Kidney capillary endothelial cell (primary cell): ENCODE results near the gene C2orf42.
A peak's percentile ranks its signal among the peaks of the same experiment; 100 is the strongest.
"Not testable (repeated sequence)": the region's sequence is repeated elsewhere in the genome, so short reads cannot be mapped to it uniquely, and the experiment has no call there.

Source experiments
- DNase-seq: peaks from one replicate; pipeline ENCODE4 v3.0.0-alpha.2; 2018; ENCODE audit warnings: low spot score

C2orf42 gene

GRCh38 chr2:70131344-70132143 lies 59.3 kb downstream of the C2orf42 start:
- DNase-seq: not testable (repeated sequence)

- no peak for DNase-seq
These were observed 62.8 kb downstream of the C2orf42 start for GRCh38 chr2:70128005-70128404.

DNA sequence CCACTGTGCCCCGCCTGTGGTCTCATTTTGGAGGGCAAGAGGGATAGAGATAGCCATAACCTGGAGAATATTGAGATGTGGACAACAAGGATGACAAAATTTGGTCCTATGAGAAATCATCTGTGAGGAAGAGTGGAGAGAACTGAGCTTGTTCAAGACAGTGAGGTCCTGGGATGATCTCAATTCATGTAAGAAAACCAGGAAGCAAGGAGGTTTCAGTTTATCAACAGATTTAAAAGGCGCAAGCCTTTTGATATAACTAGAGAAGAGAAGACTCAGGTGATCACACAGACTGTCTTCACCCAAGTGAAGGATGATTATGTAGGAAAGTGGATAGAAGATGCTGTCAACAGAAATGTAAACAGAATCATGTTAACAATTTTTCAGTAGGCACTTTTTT lies 64.4 kb downstream of the C2orf42 start:
- no peak for DNase-seq

DNA sequence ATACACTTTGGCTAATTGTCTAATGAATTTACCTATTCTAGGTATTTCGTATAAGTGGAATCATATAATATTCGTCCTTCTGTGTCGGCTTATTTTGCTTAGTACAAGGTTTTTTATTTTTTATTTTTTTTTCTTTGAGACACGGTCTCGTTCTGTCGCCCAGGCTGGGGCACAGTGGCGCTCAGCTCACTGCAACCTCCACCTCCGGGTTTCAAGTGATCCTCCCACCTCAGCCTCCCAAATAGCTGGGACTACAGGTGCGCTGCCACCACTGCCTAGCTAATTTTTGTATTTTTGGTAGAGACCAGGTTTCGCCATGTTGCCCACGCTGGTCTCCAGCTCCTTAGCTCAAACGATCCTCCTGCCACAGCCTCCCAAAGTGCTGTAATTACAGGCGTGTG lies 65.3 kb downstream of the C2orf42 start:
- no peak for DNase-seq

DNA sequence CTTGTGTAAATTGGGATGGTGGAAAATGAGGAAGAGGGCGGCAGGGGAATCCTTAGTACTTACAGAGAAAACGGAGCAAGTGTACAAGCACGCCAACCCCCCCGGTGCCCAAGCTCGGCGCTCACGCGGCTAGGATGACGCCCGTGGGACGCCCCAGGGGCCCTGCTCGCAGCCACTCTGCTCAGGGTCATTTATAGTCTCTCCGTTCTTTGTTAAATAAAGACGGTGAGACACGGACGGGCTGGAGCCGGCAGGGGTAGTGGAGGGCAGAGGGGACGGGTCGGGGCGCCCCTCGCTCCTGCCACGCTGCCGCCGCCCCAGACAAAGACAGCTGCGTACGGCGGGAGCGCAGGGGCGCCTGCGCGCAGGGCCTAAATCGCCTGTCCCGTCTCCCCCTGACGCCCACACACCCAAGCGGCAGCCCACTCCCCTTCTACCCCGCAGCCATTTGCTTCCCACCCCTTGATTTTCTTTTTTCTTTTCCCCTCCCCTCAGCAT lies 65.8 kb downstream of the C2orf42 start:
- DNase-seq: peak; percentile 53

GRCh38 chr2:70123829-70124116 lies 67.0 kb downstream of the C2orf42 start:
- no peak for DNase-seq

GRCh38 chr2:70123051-70123828 lies 67.6 kb downstream of the C2orf42 start:
- DNase-seq: no peak

GRCh38 chr2:70122470-70122869 lies 68.3 kb downstream of the C2orf42 start:
- DNase-seq: no peak

GRCh38 chr2:70121627-70122372 lies 69.0 kb downstream of the C2orf42 start:
- DNase-seq: no peak

DNA sequence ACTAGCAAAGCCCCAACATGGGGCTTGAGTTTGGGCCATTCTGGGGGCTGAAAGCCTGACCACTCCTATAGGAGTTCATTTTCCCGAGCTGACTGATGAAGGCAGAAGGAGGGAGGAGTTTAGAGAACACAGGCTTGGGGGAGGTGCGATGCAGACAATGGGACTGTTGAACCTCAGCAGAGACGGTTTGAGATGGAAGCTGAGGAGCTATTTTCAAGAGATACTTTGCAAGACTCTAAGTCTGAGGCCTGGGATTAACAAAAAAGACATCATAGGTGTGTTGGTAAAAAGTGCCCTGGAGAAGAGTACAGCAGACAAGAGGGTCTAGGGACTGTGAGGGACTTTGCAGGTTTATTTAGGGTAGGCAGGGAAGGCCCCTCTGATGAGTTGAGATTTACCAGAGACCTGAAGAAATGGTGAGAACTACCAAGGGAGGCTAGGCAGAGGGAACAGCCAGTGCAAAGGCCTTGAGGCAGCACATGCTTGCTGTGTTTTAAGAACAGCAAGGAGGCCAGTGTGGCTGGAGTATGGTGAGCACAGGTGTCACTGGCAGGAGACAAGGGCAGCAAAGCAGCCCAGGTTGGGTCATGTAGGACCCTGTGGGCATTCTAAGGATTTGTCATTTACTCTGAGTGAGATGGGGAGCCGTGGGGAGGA lies 71.9 kb downstream of the C2orf42 start:
- DNase-seq: no peak

GRCh38 chr2:70116936-70117552 lies 73.8 kb downstream of the C2orf42 start:
- no peak for DNase-seq

- no peak for DNase-seq
These were observed 75.0 kb downstream of the C2orf42 start for GRCh38 chr2:70115646-70116442.

GRCh38 chr2:70113359-70114070 lies 77.3 kb downstream of the C2orf42 start:
- DNase-seq: no peak

- no peak for DNase-seq
These were observed 78.8 kb downstream of the C2orf42 start for GRCh38 chr2:70111752-70112591.

GRCh38 chr2:70110397-70110796 lies 80.4 kb downstream of the C2orf42 start:
- DNase-seq: not testable (repeated sequence)

GRCh38 chr2:70106138-70106537 lies 84.7 kb downstream of the C2orf42 start:
- not testable (repeated sequence) for DNase-seq

DNA sequence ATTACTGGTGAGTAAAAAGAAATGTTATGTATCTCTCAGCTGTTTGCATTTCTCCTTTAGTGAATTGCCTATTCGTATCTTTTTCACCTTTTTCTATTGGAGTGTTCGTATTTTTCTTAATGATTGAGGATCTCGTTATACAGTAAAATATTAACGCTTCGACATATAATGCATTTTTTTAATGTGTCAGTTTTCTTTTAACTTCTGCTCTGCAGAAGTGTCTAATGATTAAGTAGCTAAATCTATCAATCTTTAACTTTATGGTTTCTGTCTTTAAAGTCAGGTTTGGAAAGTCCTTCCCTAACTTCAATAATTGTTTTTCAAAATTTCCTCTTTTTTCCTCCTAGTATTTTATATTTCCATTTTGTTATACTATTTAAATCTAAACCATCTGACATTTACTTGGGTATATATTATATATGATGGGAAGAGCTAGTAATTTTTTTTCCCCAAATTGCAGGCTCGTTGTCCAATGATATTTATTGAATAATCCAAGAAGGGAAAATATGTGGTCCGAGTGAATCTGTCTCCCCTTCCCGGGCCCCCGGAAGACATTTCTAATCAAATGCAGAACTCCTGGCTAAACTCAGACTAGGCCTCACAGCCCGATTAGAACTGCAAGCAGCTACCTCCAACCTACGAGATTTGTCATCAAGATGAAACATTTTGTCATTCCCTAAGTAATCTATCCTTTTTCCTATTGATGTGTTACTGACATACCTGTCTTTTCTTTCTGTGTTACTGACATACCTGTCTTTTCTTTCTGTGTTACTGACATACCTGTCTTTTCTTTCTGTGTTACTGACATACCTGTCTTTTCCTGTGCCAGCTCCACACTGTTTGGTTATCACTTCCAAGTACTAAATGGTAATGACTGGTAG lies 86.3 kb downstream of the C2orf42 start:
- no peak for DNase-seq

DNA sequence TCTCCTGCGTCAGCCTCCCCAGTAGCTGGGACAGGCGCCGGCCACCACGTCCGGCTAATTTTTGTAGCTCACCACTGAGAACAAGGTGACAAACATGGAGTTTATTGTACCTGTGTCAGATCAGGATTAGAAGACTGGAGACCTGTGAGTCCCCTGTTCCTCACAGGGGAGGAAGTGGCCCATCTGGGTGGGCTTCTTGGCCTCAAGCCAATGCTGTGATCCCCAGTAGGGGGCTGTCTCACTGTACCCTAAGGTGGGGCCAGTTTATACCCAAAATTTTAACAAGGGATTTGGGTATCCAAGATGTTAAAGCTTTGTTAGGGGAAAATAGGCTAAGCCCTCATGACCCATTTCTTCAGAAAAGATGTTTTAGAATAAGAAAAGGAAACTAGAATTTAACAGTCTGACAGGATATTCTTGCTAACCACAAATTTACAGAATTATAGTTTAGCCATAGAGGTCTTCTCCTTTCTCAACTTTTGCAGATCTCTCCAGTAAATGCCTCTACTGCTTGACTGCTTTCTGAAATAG lies 87.2 kb downstream of the C2orf42 start:
- DNase-seq: no peak
